GM21526 (cell line): Measurements from ENCODE around the gene FAM110D.

ENCODE experiments used
- ATAC-seq: cut with Tn5 transposase; IDR thresholded peaks from one replicate; pipeline ENCODE4 v1.9.1; 2021; ENCODE audit warnings: moderate library complexity; ENCODE audit not compliant: unreplicated experiment, low FRiP score

The FAM110D gene

GRCh38 chr1:26158908-26159742, at the start of gene FAM110D:
Gene FAM110D, plus strand, starts transcription at chr1:26159079. Its CDS starts 2,213 bp downstream, at chr1:26161292.
- no peak for ATAC-seq

GRCh38 chr1:26109229-26110164, 49.4 kb upstream of the FAM110D start:
- no peak for ATAC-seq

DNA sequence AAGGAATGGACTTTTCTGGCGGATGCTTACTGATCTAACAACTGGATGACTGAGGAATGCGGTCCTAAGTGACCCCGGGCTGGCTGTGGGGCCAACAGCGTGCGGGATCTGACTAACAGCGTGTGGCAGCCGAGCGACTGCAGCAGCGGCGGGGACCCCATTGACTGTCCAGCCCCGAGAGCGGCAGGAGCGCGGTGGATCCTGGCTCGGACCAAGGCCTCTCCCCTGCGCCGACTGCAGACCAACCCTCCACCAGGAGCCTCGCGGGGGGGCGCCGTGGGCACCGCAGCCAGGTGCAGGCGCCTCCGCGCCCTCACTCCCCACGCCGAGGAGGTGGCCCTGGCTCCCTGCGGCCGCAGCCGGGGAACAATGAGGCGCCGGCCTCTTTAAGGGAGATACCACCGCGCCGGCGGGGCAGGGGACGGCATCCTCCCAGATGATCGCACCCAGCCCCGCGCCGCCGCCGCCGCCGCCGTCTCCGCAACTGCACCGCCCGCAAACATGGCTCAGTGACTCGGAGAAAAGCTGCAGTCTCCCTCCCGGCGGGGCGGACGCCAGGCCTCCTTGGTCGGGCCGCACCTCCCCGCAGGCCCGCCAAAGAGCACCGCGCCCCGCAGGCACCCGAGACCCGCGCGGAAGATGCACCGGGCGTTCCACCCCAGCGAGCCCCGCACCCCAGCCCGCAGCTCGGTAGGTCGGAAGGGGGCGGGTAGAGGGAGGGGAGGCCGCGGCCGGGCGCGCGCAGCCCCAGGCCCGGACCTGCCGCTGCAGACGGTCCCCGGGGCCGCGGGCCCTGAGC, 47.9 kb upstream of the FAM110D start:
- ATAC-seq: peak; percentile 47

GRCh38 chr1:26111530-26112406, 47.1 kb upstream of the FAM110D start, which contains the start of gene PDIK1L:
Gene PDIK1L, plus strand, starts transcription at chr1:26111824. Its CDS starts 2,485 bp downstream, at chr1:26114309.
- ATAC-seq: peak; percentile 62

DNA sequence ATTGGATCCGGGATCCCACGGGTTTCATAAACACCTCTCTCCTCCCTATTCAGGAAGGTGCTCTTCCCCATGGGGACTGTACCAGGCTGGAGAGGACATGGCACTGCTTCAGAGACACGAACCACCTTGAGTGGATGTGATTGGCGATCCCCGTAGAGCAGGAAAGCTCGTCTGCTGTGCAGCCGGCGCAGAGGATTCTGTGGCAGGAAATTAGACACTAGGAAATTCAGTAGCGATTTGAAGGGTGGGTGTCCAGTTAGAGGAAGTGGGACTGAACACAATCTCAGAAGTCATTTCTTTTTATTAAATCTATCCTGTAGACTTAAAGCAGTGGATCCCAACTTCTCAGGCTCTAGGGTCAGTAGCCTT, 46.5 kb upstream of the FAM110D start:
- ATAC-seq: no peak

DNA sequence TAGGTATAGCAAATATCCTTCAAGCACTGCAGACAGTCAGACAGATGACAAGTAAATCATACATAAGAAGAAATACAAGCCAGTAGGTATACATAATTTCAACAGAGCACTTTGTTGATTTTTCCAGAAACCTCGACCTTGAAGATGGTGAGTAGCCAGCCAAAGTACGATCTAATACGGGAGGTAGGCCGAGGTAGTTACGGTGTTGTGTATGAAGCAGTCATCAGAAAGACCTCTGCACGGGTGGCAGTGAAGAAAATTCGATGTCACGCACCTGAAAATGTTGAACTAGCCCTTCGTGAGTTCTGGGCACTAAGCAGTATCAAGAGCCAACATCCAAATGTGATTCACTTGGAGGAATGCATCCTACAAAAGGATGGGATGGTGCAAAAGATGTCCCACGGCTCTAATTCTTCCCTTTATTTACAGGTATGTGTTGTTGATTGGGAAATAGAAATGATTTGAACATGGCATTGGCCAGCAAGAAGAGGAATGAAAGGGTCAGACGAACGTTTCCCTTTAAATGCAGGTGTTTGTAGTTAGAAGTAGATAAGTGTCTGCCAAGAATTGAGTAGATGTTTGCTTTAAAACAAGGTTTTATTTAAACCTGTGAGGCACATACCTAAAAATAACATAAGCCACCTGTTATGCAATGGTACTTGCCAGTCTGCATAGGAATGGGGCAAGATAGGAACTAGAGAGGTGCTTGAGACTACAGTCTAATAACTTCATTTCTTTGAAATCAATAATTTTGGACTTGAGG, 44.5 kb upstream of the FAM110D start:
- no peak for ATAC-seq

DNA sequence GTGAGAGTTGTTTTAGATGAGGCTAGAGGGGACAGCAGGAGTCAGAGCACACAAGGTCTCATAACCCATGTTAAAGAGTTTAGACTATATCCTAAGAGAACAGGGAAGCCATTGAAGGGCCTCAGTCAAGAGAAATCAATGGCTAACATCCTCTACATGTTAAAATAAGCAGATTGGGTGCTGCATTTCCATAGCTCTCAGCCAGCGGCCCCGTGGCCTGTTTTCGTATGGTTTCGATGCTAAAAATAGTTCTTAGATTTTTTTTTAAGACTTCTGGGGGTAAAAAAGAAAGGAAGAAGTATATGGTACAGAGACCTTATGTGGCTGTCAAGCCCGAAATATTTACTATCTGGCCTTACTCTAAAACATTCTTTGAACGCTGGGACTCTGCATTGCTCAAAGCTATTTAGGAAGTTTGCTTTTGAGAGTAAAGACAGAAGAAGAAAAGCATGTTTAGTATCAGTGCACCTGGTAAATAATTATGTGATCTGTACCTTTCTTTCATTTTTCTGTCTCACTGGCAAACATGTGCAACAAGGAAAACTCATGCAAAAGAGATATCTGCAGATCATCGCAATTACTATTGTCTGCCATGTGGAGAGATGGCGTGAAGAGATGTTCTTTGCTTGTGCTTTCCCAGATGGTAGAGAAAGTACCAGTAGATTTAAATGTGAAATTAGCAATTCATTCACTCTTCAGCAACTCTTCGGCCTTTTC, 38.8 kb upstream of the FAM110D start:
- no peak for ATAC-seq

GRCh38 chr1:26121854-26122773, 36.8 kb upstream of the FAM110D start:
- ATAC-seq: no peak

GRCh38 chr1:26122988-26123973, 35.6 kb upstream of the FAM110D start:
- no peak for ATAC-seq

- ATAC-seq: no peak
Observed at GRCh38 chr1:26124418-26125331, 34.2 kb upstream of the FAM110D start.

GRCh38 chr1:26125382-26125781, 33.5 kb upstream of the FAM110D start:
- ATAC-seq: no peak

DNA sequence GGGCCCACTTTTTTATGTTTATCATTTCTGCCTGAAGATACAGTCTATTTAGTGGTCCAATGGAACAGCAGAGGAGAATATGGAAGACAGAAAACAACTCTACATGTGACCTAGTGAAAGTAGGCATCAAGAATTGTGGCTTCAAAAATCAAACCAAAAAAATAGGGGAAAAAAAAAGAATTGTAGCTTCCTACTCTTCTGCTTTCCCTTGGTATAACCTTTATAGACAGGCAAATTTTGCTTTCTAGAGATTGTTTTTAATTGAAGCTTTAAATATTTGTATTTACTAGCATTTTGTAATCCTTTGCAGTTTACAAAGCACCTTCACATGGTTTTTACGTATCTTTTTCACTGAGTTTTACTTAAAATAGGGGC, 32.9 kb upstream of the FAM110D start:
- ATAC-seq: no peak

DNA sequence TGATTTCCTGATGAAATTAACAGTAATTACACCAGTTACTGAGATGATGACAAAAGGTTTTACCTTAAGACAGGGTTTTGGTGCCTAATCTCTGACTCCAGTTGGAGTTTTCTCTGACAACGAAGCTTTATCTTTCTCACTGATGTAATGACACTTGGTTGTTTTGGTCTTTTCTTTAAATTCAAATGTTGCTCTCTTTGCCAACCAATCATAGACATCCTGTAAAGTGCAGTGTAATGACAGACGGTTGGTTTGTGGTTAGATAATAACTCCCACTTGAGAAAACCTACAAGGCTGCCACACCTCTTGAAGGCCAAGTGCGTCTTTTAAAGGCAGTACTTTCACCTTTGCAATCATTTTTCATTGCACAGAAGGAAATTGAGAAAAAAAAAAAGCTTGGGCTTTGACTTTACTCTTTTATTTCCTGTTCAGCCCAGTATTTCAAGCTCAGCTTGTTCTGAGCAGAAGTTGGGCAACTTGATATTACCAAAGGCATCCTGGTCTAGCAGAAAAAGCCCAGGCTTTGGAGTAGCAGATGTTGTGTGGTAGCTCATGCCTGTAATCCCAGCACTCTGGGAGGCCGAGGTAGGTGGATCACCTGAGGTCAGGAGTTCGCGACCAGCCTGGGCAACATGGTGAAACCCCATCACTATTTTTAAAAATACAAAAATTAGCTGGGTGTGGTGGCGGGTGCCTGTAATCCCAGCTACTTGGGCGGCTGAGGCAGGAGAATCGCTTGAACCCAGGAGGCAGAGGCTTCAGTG, 32.4 kb upstream of the FAM110D start:
- no peak for ATAC-seq
